Ovary (tissue), 9 donors: ENCODE results near the gene GPER1. TPM values are rescaled to one million over a fixed set of nuclear protein-coding genes. Genes with fewer than 3 reads are reported as not detected.

Experiments used
- DNase-seq, 5 donors: peaks; one replicate each; pipeline ENCODE4 v3.0.0-alpha.2; 2019 to 2020
- H3K27ac ChIP-seq, 2 donors: fragments of 200-600 bp; one replicate each; pipeline versions ENCODE4 v1.5.1 to v1.8.0; 2019 to 2022
- H3K27me3 ChIP-seq: fragments of 200-600 bp; one replicate; pipeline ENCODE4 v1.8.0; 2022
- H3K36me3 ChIP-seq: fragments of 200-600 bp; sonication (generic); one replicate; pipeline ENCODE4 v1.5.1; 2019
- H3K4me1 ChIP-seq: one replicate; pipeline ENCODE4 v1.8.1; 2013; ENCODE audit warnings: mild to moderate bottlenecking, moderate library complexity; ENCODE audit not compliant: insufficient read depth
- H3K4me3 ChIP-seq: fragments of 200-600 bp; sonication (generic); one replicate; pipeline ENCODE4 v1.5.1; 2017
- H3K9me3 ChIP-seq, 2 donors: fragments of 200-600 bp in 1 of 2; sonication (generic) in 1 of 2; one replicate each; pipeline versions ENCODE4 v1.5.1 to v1.8.1; 2013 to 2019; ENCODE audit warnings: mild to moderate bottlenecking in 1 of 2, moderate library complexity in 1 of 2
- CTCF ChIP-seq, 3 donors: fragments of 450-650 bp in 2 of 3; fragments of 200-600 bp in 1 of 3; IDR thresholded peaks; one replicate each; pipeline versions ENCODE4 v1.5.1 to v1.8.0; 2016 to 2022; ENCODE audit warnings: antibody characterized with exemption in 3 of 3, mild to moderate bottlenecking in 1 of 3
- EP300 ChIP-seq: sonication (generic); formaldehyde crosslinking; IDR thresholded peaks from one replicate; pipeline ENCODE4 v1.6.1; 2017; ENCODE audit warnings: antibody characterized with exemption
- POLR2A ChIP-seq: fragments of 450-650 bp; IDR thresholded peaks from one replicate; pipeline ENCODE4 v1.6.1; 2017; ENCODE audit warnings: antibody characterized with exemption, mild to moderate bottlenecking, moderate library complexity
- WGBS, 3 donors: extraction: QIAGEN DNeasy Blood & Tissue Kit in 1 of 3; methylation state at CpG; one replicate each; pipeline versions ENCODE4 v1.1.5 to v1.1.7; 2013 to 2017; 5-methylcytosine and 5-hydroxymethylcytosine counted together
- intact Hi-C, 4 donors: fragments of 100-400 bp; cut with DNase I; formaldehyde crosslinking; loops; one replicate each; pipeline versions ENCODE4 v1.11.0 to v1.15.1; 2022 to 2023
- polyA plus RNA-seq, 2 donors: library from polyadenylated mRNA; stranded (reverse); fragments of 200-250 nt in 1 of 2; fragments of 350-450 nt in 1 of 2; fragmentation: Illumina TruSeq in 1 of 2; extraction: RNeasy Lipid Tissue Mini Kit (QIAGEN cat#74804) in 1 of 2; gene quantifications; one replicate each; pipeline ENCODE4 v1.2.3, GENCODE V29; 2013 to 2014
- total RNA-seq, 7 donors: library from RNA; depleted of rRNA in 2 of 7; stranded (reverse); fragments of >200 nt in 2 of 7; fragmentation: NEBNext Ultra II Directional in 3 of 7; extraction: Animal tissue kit (Norgen Biotek cat#: 25700) in 3 of 7; gene quantifications; one replicate each; pipeline versions ENCODE4 v1.1.0 to v1.2.4, GENCODE V29; 2016 to 2023
- donor health status: DM: no; HTN: no; CAD: no; lungs with moderate emphysema.
- donor health status: DM: no; HTN: no; CAD: no.
- donor health status: Bipolar disorder and iron deficiency.
- donor health status: DM: yes; HTN: yes; CAD: no.
- donor health status: DM: no; HTN: no; CAD: no.
- donor health status: DM: yes; HTN: yes; CAD: no.

The GPER1 gene
- total and polyA plus RNA-seq, 9 donors = 0.48 to 7.5 (median 2.9) TPM

GRCh38 chr7:1081931-1082401, 5.9 kb upstream of the GPER1 start:
- Histone ChIP-seq H3K36me3 (no peaks in the 10 kb centered on the region), H3K27ac (no peak overlapping the region), H3K4me1 (peaks cover 5% of the 10 kb centered on the region), H3K4me3 (no peak overlapping the region), H3K27me3 (no peaks in the 10 kb centered on the region), H3K9me3 (no peaks in the 10 kb centered on the region)
- no peak for DNase-seq
- intact Hi-C loops = loop anchor here in 2 of 4 donors (10.0 kb wide), 1 partner anchor 93 kb away; no protein-coding TSS in a partner anchor
- TF ChIP-seq POLR2A = no peak
- WGBS, 3 donors = 66 to 69% (median 68%) methylated on average over 31 of the region's 31 CpGs

GRCh38 chr7:1083729-1084657, 3.9 kb upstream of the GPER1 start:
- intact Hi-C loops = loop anchor here in 2 of 4 donors (10.0 kb wide), 1 partner anchor 91 kb away; no protein-coding TSS in a partner anchor
- no peak for DNase-seq
- peaks cover 9% of the 10 kb centered on the region for H3K4me1 ChIP-seq
- H3K36me3 ChIP-seq = no peaks in the 10 kb centered on the region
- H3K27me3 ChIP-seq = no peaks in the 10 kb centered on the region
- no peak overlapping the region for H3K4me3 ChIP-seq
- no peaks in the 10 kb centered on the region for H3K9me3 ChIP-seq
- no peak for TF ChIP-seq EP300
- TF ChIP-seq POLR2A = no peak
- no peak for TF ChIP-seq CTCF (IDR thresholded peaks at IDR 0.05)
- 87 to 89% (median 87%) methylated on average over 45 of the region's 45 CpGs for whole genome bisulfite sequencing, 3 donors
- H3K27ac ChIP-seq = no peak overlapping the region

GRCh38 chr7:1085266-1085665, 2.6 kb upstream of the GPER1 start:
- 82 to 87% (median 85%) methylated on average over 10 of the region's 10 CpGs for WGBS, 3 donors
- no peak for TF ChIP-seq CTCF (IDR thresholded peaks at IDR 0.05)
- TF ChIP-seq EP300 = no peak
- no peak for TF ChIP-seq POLR2A
- no peaks in the 10 kb centered on the region for H3K9me3 ChIP-seq
- H3K4me1 ChIP-seq = peaks cover 9% of the 10 kb centered on the region
- H3K4me3 ChIP-seq = no peak overlapping the region
- no peak for DNase-seq
- intact Hi-C loops = loop anchor here in 3 of 4 donors (5.0 to 10.0 kb wide), 2 partner anchors 90 to 92 kb away; no protein-coding TSS in a partner anchor
- no peak overlapping the region for H3K27ac ChIP-seq
- no peaks in the 10 kb centered on the region for H3K36me3 ChIP-seq
- no peaks in the 10 kb centered on the region for H3K27me3 ChIP-seq

- H3K4me3 ChIP-seq = no peak overlapping the region
- intact Hi-C loops = loop anchor here in 3 of 4 donors (5.0 to 10.0 kb wide), 2 partner anchors 89 to 91 kb away; no protein-coding TSS in a partner anchor
- no peaks in the 10 kb centered on the region for H3K27me3 ChIP-seq
- H3K9me3 ChIP-seq = no peaks in the 10 kb centered on the region
- TF ChIP-seq POLR2A (no peak), CTCF (IDR thresholded peaks at IDR 0.05) (no peak), EP300 (no peak)
- no peak for DNase-seq
- no peaks in the 10 kb centered on the region for H3K36me3 ChIP-seq
- H3K27ac ChIP-seq = no peak overlapping the region
- 77 to 92% (median 82%) methylated on average over 11 of the region's 11 CpGs for WGBS, 3 donors
- H3K4me1 ChIP-seq = peaks cover 9% of the 10 kb centered on the region
Observed at GRCh38 chr7:1085910-1086421, 1.9 kb upstream of the GPER1 start.
